Measurements from ENCODE around the gene BCLAF1.

DNA sequence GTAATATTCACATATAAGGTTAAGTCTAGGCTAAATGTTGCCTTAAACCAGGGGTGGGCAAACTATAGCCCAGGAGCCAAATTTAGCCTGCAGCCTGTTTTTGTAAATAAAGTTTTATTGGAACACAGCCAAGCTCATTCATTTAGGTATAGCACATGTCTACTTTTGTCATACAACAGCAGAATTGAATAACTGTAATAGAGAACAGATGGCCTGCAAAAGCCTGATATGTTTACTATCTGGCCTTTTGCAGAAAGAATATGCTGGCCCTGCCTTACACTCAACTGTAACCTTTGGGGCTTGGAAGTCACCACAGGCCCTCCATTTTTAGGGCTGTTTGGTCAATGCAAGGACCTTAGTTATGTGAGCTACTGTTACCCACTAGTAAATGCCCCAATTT lies 17.7 kb upstream of the BCLAF1 start:
- TF ChIP-seq POLR2AphosphoS5 (IDR thresholded peaks at IDR 0.05; ENCODE audit: borderline replicate concordance, low read depth, low read length), result no peak
- TF ChIP-seq EZH2 (IDR thresholded peaks at IDR 0.05), result no peak
- no peak for TF ChIP-seq FOXP2 (optimal IDR thresholded peaks at IDR 0.05; ENCODE audit: control extremely low read depth, extremely low read length, insufficient read depth)
